ENCODE measurements around the gene ROGDI.

GRCh38 chr16:4797805-4798252, 4.6 kb downstream of the ROGDI start:
- no peak for TF ChIP-seq CTCF (IDR thresholded peaks at IDR 0.05; ENCODE audit: low read length)
- no peak for TF ChIP-seq EZH2 (IDR thresholded peaks at IDR 0.05; ENCODE audit: borderline replicate concordance, low read length)
